HT1080 (cell line): Measurements from ENCODE around the gene LSM7. TPM values are rescaled to one million over a fixed set of nuclear protein-coding genes. Genes with fewer than 3 reads are reported as not detected.

Experiments
- DNase-seq: peaks from one replicate; pipeline ENCODE4 v3.0.0-alpha.2; 2015; ENCODE audit warnings: low read depth
- total RNA-seq: library from RNA; depleted of rRNA; stranded (reverse); fragments of >200 nt; shearing (Covaris generic); gene quantifications from 2 replicates; pipeline ENCODE4 v1.2.3, GENCODE V29; 2014

Gene LSM7
- total RNA-seq, 1 experiment from 2014 or later = 280 TPM

DNA sequence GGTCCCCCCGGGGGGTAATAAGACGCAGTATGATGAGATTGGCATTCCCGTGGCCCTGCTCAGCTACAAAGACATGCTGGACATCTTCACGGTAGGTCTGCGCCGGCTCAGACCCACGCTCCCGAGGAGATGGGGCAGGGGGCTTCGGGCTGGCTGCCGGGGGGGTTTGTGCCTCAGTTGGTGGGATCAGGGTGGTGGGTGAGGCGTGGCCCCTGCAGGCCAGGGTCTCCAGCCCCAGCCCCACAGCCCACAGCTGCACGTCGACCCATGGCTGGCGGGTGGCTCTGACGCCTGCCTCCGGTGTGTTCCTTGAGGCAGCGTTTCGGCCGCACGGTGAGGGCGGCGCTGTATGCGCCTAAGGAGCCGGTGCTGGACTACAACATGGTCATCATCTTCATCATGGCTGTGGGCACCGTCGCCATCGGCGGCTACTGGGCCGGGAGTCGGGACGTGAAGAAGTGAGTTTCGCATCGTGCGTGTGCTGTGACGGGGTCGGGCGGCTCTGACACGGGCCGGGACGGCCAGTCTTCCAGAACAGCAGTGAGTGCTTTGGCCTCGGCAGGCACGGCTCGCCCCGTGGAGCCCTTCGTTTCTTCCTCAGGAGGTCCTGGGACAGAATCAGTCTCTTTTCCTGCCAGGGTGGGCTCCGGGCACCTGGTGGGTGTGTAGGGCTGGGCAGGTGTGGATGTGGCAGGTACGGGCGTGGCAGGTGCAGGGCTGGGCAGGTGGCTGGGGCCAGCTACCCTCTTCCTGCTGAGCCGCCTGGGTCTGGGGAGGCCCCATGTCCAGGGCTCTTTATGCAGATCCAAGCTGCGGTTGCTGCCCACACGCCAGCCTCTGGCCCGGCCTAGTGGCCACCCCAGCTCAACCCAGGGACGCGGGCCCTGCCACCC, 10.6 kb upstream of the LSM7 start:
- DNase-seq = no peak

DNA sequence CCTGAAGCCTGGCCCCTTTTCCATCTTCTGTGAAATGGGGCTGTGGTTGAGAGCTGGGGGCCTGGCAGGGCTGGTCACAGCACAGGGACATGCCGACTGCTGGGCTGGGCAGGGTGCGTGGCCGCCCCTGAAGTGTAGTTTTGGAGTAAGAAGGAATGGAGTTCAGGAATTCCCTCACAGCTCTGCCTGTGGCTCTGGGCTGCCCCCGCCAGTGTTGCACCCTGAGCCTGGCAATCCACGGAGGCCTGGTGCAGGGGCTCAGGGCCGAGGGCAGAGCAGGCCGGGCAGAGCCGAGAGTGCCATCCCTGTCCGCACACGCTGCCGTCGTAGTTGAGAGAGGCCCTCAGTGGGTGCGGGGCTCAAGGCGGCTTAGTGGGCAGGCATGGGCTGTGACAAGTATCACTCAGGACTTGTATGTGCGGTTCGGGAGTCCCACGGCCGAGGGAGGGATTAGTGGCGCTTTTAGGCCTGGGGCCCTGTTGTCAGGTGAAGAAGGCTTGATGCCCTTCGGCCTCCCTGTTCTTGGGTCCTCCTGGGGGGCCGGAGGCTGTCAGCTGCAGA, 9.7 kb upstream of the LSM7 start:
- DNase-seq = no peak

DNA sequence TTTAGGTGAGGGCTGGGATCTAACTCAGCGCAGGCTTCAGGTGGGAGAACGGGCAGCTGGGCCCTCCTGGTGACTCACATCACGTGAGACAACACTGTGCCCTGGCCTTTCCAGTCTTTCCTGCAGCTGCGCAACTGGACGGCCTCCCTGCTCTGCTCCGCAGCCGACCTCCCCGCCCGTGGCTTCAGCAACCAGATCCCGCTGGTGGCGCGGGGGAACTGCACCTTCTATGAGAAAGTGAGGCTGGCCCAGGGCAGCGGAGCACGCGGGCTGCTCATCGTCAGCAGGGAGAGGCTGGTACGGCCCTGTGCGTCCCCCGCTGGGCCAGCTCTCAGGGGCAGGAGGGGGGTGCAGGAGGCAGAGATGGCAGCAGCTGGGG, 8.9 kb upstream of the LSM7 start:
- DNase-seq = no peak

DNA sequence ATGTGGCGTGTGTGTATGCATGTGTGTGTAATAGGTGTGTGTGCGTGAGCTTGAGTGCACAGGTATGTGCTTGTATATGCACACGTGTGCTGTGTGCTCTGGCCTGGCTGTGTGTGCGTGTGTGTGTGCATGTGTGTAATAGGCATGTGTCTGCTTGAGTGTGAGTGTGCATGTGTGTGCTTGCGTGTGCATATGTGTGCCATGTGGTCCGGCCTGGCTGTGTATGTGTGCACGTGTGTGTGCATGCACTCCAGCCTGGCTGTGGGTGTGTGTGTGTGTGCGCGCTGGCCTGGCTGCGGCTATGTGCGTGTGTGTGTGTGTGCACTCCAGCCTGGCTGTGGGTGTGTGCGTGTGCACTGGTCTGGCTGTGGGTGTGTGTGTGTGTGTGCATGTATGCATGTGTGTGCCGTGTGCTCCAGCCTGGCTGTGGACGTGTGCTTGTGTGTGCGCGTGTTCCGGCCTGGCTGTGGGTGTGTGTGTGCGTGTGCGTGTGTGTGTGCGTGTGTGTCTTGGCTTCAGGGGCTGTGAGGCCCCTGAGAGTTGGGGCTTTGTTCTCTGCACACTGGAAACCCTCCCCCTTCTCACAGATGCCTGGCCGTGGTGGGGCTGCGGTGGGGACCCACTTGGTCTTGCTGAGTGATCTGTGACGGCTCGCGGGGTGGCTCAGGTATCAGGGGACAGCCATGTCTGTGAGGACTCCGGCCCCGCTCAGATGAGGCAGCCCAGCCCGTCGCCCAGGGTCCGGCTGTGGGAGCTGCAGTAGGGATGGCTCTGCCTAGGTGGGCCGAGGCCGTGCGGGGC, 8.3 kb upstream of the LSM7 start:
- DNase-seq = no peak

DNA sequence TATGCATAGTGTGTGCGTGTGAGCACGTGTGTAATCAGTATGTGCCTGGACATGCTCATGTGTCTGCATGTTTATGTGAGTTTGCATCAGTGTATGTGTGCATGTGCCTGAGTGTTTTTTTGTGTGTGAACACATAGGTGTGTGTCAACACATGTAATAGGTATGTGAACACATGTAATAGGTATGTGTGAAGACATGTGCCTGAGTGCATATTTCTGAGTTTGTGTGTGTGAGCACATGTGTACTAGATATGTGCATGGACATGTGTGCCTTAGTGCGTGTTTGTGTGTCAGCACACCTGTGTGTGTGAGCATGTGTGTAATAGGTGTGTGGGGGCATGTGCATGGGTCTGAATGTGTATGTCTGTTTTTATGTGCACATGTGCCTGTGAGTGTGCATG, 7.5 kb upstream of the LSM7 start:
- DNase-seq = no peak

DNA sequence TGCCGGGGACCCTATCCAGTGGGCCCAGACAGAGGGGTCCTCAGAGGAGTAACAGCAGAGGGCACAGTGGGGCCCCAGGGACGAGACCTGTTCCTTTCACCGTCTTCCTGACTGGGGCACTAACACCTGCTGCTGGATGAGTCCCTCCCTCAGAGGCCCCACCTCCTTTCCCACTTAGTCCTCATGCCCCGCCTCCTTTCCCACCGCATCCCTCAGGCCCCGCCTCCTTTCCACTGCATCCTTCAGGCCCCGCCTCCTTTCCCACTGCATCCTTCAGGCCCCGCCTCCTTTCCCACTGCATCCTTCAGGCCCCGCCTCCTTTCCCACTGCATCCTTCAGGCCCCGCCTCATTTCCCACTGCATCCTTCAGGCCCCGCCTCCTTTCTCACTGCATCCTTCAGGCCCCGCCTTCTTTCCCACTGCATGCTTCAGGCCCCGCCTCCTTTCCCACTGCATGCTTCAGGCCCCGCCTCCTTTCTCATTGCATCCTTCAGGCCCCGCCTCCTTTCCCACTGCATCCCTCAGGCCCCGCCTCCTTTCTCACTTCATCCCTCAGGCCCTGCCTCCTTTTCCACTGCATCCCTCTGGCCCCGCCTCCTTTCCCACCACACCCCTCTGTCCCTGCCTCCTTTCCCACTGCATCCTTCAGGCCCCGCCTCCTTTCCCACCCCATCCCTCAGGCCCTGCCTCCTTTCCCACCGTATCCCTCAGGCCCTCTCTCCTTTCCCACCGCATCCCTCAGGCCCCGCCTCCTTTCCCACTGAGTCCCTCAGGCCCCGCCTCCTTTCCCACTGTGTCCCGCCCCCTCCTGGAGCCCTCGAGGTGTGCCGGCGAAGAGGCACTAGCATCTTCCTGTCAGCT, 6.8 kb upstream of the LSM7 start:
- DNase-seq = no peak

DNA sequence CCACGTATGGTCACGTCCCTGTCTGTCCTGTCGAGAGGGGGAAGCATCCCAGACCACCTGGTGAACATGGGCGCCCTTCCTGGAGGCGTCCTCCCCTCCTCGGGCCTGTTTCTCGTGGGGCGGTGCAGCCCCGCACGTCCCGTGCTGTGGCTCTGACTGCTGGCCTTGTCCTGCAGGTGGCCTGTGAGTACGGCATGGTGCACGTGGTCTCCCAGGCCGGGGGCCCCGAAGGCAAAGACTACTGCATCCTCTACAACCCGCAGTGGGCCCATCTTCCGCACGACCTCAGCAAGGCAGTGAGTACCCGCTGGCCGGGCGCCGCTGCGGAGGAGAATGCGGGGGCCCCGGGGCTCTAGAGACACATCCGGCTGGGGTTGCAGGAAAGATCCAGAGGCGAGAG, 6.0 kb upstream of the LSM7 start:
- DNase-seq = no peak

DNA sequence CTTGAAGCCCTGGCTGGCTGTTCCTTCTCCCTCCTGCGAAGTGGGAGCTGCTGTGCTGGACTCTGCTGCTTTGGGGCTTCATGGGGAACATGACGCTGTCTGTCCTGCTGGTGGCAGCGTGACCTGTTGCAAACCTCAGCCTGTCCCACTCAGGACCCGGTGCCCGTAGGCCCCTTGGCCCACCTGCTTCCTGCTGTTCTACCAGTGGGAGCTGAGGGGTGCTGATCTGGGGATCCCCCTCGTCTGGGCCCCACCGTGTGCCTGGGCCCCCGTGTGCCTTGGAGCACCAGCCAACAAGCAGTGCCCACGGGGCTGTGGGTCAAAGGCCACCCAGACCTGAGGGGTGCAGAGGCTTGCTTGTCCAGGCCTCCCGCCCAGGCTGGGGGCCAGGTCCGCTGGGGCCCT, 5.4 kb upstream of the LSM7 start:
- no peak for DNase-seq

DNA sequence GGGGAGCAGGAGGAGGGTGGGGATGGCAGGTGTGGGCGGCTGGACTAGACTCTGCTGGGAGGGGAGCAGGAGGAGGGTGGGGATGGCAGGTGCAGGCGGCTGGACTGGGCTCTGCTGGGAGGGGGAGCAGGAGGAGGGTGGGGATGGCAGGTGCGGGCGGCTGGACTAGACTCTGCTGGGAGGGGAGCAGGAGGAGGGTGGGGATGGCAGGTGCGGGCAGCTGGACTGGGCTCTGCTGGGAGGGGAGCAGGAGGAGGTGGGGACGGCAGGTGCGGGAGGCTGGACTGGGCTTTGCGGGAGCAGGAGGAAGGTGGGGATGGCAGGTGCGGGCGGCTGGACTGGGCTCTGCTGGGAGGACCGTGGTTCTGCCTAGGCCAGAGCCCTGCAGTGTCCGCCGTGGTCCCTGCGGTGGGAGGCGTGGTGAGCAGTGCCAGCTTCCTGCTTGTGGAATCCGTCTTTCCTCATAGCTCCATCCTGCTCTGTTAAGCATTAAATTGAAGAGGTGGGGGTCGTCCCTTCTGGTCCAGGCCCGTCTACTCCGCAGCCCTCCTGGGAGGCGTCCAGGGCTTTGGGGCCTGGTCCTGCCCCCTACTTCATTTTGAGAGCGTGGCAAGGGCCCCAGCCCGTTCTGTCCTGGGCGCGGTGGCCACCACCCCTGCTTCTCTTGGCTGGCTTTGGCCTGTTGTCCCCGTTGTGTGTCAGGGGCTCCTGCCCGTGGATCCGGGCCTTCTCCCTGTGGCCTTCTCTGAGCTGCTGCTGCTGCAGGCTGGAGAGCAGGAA, 4.8 kb upstream of the LSM7 start:
- DNase-seq = no peak

DNA sequence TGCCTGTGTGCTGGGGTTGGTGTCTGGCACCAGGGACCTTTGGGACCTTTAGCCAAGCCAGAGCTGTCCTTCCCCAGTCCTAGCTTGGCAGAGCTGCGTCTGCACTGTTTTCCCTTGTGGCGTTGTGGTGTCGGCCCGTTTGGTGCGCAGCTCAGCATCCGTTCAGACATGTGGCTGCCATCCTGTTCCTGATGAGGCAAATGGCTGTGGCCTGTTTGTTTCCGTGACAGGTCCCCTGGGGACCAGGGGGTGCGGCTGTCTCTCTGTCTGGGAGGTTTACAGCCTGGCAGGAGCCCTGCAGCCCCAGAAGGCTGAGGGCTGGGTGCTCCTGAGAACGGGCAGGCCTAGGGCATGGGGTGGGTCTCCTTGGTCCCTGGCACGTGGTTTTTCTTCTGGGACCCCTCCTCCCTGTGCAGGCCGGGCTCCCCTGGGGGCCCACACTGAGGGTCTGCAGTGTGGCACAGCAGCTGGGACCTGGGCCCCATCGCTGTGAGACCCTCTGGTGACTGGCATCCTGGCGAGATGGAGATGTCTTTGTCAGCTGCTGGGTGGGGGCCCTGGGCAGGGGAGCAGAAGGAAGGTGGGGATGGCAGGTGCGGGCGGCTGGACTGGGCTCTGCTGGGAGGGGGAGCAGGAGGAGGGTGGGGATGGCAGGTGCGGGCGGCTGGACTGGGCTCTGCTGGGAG, 4.1 kb upstream of the LSM7 start:
- DNase-seq = no peak

DNA sequence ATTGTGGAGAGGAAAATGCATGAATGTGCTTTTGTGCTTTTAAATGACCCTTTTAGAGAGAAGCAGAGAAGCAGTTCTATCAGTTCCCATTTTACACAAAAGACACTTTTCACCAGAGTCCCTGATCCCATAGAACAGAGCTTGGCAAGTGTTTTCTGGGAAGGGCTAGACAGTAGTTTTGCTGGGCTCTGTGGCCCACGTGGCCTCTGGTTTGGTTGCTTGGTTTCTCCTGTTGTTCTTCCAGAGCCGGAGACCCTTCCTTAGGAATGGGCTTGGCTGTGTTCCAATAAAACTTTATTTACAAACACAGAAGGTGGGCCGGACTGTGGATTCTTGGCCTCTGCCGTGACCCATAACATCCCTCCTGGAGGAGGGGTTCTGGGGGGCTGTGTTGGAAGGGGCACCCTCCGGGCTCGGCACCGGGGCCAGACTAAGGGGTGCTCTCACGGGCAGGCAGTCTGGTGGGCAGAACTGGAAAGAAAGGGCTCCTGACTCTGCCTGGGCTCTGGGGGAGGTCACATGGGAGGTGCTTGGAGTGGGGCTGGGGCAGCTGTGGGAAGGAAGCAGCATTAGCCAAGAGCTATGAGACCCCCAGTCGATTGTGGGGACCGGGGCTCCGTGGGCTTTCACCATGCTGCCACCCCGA, 3.3 kb upstream of the LSM7 start:
- no peak for DNase-seq

DNA sequence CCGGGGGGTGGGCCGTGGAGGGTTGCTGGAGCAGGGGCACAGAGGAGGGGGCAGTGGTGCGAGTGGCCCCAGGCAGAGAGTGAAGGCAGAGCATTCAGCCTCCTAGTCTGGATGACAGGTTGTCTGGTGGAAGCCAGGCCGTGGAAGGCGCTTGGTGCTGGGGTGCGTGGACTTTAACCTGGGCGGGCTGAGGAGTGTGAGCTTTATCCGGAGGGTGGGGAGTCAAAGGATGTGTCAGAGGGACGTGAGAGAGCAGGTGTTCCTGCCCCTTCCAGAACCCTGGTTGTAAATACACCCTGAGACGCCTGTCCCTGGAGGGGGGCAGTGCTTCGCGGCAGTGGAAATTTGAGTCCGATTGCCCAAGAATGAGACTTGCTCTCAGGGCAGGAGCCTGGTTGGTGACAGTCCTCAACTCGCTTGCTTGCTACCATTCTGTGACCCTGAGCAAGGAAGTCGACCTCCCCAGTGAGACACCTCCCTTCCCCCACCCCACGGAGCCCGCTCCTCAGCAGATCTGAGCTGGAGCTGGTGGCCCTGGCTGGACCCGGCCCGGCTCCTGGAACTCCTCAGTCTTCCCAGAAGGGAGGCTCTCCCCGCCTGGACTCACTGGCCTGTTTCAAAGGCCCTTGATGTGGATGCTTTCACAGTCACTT, 2.4 kb upstream of the LSM7 start:
- no peak for DNase-seq

DNA sequence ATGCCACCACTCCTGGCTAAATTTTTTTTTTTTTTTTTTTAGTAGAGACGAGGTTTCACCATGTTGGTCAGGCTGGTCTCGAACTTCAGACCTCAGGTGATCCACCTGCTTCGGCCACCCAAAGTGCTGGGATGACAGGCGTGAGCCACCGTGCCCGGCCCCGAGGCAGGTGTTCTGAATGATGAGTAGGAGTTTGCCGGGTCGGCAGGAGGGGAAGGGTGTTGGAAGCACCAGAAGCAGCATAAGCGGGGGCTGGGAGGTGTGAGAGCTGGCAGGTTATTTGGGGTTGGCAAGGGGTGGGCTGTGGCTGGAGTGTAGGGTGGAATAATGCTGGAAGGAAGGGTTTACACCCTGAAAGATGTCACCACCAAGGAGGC, 1.9 kb upstream of the LSM7 start:
- DNase-seq = no peak

DNA sequence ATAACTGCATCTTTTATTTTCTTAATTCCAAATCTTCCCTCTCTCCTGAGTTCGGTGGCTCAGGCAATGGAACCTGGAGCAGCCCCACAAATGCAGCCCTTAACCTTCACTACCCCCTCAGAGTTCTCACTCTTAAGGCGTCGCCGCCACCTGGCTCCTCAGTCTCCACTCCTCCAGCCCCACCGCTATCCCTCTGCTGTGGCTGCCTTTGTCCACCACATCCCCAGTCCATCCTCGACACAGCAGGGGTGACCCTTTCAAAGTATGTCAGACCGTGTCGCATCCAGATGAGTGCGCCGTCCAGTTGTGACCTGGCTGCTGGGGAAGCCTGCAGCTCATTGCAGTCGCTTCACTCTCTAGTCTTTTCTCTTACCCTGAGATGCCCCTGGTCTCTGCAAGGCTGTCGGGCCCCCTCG, 1.1 kb upstream of the LSM7 start:
- DNase-seq = no peak

DNA sequence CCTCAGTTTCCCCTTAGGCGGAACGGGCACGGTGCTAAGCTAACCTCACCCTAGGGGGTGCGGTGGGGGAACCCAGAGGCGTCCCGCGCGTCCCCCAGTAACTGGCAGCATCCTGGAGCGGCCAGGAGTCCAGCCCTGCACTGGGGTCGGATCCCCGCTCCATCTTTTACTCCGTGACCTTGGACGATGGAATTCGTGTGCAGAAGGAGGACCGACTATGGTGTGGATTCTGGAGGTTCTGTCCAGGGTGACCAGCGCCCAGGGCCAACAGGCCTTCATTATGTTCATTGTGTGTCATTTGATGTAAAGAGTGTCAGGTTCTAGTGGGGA, 728 bp upstream of the LSM7 start:
- no peak for DNase-seq

DNA sequence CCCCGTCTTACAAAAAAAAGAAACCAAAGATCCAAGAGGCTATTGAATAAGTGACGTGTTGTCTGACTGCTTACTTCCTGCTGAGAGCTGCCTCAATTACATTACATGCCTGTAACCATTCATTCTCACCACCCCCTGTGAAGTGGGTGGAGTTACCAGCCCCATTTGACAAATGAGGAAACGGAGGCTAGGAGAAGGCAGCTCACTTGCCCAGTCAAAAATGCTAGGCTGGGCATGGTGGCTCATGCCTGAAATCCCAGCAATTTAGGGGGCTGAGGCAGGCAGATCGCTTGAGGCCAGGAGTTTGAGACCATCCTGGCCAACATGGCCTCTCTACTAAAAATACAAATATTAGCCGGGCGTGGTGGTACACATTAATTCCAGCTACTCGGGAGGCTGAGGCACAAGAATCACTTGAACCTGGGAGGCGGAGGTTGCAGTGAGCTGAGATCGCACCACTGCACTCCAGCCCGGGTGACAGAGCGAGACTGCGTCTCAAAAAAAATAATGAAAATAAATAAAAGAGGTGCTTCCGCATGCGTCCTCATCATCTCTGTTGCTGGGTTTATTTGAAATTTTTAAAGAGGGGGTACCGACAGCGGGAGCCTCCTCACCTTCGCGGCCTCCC, 499 bp downstream of the LSM7 start:
- peak; percentile 61 for DNase-seq

DNA sequence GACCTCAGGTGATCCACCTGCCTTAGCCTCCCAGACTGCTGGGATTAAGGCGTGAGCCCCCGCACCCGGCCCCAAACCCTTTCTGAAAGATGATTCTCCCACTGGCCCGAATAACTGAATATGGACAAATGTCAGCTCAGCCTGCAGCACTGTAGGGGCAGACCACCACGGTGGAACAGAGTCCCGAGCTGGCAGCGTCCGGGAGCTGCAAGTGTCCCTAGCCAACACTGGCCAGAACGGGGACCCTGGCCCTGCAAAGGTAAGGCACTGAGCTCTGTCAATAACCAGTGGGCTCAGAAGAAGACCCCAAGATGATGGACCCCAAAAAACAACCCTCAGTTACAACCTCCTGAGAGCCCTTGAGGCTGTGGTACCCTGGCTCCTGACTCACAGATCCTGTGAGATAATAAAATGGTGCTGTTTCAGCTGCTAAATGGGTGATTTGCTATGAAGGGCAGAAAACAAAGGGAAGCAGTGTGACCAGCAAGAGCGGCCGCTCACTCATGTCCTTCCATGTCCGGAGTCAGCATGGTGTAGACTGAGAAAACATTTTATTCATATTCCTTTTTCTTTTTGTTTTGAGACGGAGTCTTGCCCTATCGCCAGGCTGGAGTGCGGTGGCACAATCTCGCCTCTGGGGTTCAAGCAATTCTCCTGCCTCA, 1.6 kb downstream of the LSM7 start:
- DNase-seq = no peak
